Ishikawa (cell line): Measurements from ENCODE around the gene WNT8B.

Experiments used
- CEBPB ChIP-seq: IDR thresholded peaks from 2 replicates; pipeline ENCODE4 v1.6.1; 2012
- CREB1 ChIP-seq: IDR thresholded peaks from 2 replicates; pipeline ENCODE4 v1.6.1; 2012; ENCODE audit warnings: low read depth
- EGR1 ChIP-seq: IDR thresholded peaks from 2 replicates; pipeline ENCODE4 v1.6.1; 2012
- EP300 ChIP-seq: IDR thresholded peaks from 2 replicates; pipeline ENCODE4 v1.6.1; 2012; ENCODE audit warnings: borderline replicate concordance
- FOXM1 ChIP-seq: IDR thresholded peaks from 2 replicates; pipeline ENCODE4 v1.6.1; 2012; ENCODE audit warnings: low read depth, borderline replicate concordance
- NFIC ChIP-seq: IDR thresholded peaks from 2 replicates; pipeline ENCODE4 v1.6.1; 2012
- RAD21 ChIP-seq: IDR thresholded peaks from 2 replicates; pipeline ENCODE4 v1.6.1; 2012; ENCODE audit warnings: low read depth
- TAF1 ChIP-seq: IDR thresholded peaks from 2 replicates; pipeline ENCODE4 v1.6.1; 2012; ENCODE audit warnings: low read depth, mild to moderate bottlenecking
- TCF12 ChIP-seq: IDR thresholded peaks from 2 replicates; pipeline ENCODE4 v1.6.1; 2012; ENCODE audit warnings: low read depth
- TEAD4 ChIP-seq: IDR thresholded peaks from 2 replicates; pipeline ENCODE4 v1.6.1; 2012
- YY1 ChIP-seq: IDR thresholded peaks from 2 replicates; pipeline ENCODE4 v1.6.1; 2012; ENCODE audit warnings: low read depth
- ZBTB7A ChIP-seq: IDR thresholded peaks from 2 replicates; pipeline ENCODE4 v1.6.1; 2012; ENCODE audit warnings: low read depth
- TF ChIP-seq, protein P1 (sequence below): IDR thresholded peaks from 2 replicates; pipeline ENCODE4 v1.6.1; 2012; ENCODE audit warnings: low read depth, mild to moderate bottlenecking
- TF ChIP-seq, protein P2 (sequence below): IDR thresholded peaks from 2 replicates; pipeline ENCODE4 v1.6.1; 2012
- TF ChIP-seq, protein P3 (sequence below): IDR thresholded peaks from 2 replicates; pipeline ENCODE4 v1.6.1; 2012

The WNT8B gene

DNA sequence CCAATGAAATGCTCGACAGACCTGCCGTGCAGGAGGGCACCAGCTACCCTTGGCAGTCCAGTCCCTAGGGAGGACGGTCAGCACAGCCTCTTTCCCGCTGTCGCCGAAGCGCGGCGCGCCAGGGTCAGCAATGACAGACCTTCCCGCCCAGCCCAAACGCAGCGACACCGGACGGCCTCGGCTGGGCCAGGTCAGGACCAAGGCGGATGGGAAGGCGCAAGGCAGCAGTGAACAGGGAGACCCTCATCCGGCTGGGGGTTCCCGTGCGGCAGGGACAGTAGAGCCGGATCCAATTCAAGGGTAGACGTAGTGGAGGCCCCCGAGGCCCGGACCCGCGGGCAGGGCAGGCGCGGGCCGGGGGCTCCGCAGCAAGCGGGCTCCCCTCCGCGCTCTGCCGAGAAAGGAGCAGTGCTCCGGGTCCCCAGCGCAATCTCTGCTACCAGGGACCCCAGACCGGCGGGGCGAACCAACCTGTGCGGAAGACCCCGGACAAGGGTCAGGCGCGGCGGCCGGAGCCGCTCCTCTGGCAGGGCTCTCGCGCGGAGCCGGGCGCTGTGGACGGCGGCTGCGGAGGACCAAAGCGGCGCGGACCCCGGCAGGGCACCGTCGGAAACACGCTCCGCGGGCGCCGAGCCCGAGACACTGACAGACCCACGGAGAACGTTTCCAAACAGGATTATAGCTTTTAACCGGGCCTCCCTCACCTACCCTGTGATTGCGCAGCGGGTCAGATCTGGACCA is 56.7 kb downstream of the WNT8B start, which contains the start of gene SEC31B:
Gene SEC31B (minus strand): TSS at position 551 of the 741 bp plus-strand sequence. CDS start 2,909 bp downstream, outside the sequence.
- TF ChIP-seq, protein P1, sequence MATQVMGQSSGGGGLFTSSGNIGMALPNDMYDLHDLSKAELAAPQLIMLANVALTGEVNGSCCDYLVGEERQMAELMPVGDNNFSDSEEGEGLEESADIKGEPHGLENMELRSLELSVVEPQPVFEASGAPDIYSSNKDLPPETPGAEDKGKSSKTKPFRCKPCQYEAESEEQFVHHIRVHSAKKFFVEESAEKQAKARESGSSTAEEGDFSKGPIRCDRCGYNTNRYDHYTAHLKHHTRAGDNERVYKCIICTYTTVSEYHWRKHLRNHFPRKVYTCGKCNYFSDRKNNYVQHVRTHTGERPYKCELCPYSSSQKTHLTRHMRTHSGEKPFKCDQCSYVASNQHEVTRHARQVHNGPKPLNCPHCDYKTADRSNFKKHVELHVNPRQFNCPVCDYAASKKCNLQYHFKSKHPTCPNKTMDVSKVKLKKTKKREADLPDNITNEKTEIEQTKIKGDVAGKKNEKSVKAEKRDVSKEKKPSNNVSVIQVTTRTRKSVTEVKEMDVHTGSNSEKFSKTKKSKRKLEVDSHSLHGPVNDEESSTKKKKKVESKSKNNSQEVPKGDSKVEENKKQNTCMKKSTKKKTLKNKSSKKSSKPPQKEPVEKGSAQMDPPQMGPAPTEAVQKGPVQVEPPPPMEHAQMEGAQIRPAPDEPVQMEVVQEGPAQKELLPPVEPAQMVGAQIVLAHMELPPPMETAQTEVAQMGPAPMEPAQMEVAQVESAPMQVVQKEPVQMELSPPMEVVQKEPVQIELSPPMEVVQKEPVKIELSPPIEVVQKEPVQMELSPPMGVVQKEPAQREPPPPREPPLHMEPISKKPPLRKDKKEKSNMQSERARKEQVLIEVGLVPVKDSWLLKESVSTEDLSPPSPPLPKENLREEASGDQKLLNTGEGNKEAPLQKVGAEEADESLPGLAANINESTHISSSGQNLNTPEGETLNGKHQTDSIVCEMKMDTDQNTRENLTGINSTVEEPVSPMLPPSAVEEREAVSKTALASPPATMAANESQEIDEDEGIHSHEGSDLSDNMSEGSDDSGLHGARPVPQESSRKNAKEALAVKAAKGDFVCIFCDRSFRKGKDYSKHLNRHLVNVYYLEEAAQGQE = no peak
- TF ChIP-seq TCF12 = no peak
- TF ChIP-seq, protein P2, sequence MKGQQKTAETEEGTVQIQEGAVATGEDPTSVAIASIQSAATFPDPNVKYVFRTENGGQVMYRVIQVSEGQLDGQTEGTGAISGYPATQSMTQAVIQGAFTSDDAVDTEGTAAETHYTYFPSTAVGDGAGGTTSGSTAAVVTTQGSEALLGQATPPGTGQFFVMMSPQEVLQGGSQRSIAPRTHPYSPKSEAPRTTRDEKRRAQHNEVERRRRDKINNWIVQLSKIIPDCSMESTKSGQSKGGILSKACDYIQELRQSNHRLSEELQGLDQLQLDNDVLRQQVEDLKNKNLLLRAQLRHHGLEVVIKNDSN = no peak
- TF ChIP-seq YY1 = no peak
- TF ChIP-seq, protein P3, sequence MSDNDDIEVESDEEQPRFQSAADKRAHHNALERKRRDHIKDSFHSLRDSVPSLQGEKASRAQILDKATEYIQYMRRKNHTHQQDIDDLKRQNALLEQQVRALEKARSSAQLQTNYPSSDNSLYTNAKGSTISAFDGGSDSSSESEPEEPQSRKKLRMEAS = no peak
- TF ChIP-seq TAF1 = no peak
- no peak for TF ChIP-seq CEBPB
- TF ChIP-seq NFIC = no peak

DNA sequence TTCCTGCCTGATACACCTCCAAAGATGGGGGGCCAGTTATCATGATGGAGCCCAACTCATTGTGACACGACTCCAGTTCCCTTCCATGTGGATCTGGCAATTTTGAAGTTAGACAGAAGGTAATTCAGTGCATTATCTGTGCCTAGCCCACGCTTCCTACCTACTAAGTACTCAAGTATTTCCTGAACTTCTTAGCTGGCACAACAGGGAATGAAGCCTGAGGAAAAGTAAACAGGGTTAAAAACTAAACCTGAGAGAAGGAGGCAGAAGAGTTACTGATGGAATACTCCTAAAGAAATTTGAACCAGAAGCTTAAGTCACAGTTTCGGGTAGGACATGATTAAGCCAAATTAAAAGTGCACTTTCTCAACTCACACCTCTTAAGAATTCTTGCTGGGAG is 58.0 kb downstream of the WNT8B start:
- no peak for TF ChIP-seq TCF12
- TF ChIP-seq FOXM1 = no peak
- TF ChIP-seq, protein P1 = no peak
- no peak for TF ChIP-seq TAF1
- TF ChIP-seq, protein P2 = no peak
- TF ChIP-seq RAD21 = no peak
- TF ChIP-seq EGR1 = no peak
- TF ChIP-seq TEAD4 = no peak
- no peak for TF ChIP-seq CREB1
- TF ChIP-seq ZBTB7A = no peak
- TF ChIP-seq, protein P3 = no peak
- TF ChIP-seq EP300 = no peak
- TF ChIP-seq CEBPB = no peak
- TF ChIP-seq NFIC = no peak
- no peak for TF ChIP-seq YY1

DNA sequence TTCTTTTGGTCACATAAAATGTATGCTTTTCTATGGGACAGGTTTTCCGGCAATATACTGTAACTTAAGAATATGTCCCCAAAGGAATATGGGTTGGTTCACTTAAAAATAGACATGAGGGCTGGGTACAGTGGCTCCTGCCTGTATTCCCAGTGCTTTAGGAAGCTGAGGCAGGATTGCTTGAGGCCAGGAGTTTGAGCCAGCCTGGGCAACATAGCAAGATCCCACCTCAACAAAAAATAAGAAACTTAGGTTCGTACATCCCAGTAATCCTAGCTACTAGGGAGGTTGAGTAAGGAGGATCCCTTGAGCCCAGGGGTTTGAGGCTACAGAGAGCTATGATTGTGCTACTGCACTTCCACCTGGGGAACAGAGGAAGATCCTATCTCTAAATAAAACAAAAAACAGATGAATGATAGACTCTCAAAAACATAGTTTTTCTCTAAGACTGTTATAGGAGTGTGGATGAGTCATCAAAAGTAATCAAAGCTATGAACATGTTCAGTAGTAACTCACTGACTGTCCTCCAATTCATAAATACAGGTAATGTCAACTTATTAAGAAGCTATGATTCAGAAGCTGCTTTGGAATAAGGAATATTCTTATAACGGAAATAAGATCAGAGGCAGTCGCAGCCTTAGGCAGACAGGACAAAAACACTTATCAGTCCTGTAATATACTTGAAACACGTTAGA is 59.4 kb downstream of the WNT8B start:
- TF ChIP-seq YY1 (no peak), FOXM1 (no peak), ZBTB7A (no peak), TAF1 (no peak), NFIC (no peak), EGR1 (no peak), RAD21 (no peak), EP300 (no peak), TCF12 (no peak), CEBPB (no peak), CREB1 (no peak), TEAD4 (no peak)
- TF ChIP-seq, protein P3 = no peak
- TF ChIP-seq, protein P2 = no peak
- TF ChIP-seq, protein P1 = no peak
